Hematopoietic multipotent progenitor cell treated with erythropoietin and hydrocortisone succinate and interleukin-3 and kit ligand, for 6 days (in vitro differentiated cells): ENCODE data around the gene LHPP.
"Not testable (repeated sequence)": the region's sequence is repeated elsewhere in the genome, so short reads cannot be mapped to it uniquely, and the experiment has no call there.

ENCODE experiments used
- DNase-seq: peaks from one replicate; pipeline ENCODE4 v3.0.0-alpha.2; 2015

The LHPP gene

GRCh38 chr10:124576526-124577420, 115.2 kb downstream of the LHPP start:
- DNase-seq = no peak

DNA sequence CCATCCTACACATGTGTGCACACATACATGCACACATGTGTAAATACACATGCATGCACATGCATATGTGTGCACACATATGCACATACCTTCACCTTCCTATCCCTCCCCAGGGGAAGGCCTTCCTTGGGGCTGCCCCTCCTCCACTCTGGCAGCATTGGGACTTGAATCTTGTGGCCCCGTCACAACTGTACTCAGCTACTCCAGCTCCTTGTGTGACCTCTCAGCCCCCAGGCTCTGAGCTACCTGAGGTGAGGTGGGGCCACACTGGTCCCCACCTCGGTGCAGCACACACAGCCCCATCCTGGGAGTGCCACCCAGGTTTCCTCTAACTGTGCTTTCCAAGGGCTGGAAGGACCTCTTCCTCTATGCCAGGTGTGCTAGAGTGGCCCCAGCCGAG, 116.0 kb downstream of the LHPP start:
- DNase-seq = no peak

DNA sequence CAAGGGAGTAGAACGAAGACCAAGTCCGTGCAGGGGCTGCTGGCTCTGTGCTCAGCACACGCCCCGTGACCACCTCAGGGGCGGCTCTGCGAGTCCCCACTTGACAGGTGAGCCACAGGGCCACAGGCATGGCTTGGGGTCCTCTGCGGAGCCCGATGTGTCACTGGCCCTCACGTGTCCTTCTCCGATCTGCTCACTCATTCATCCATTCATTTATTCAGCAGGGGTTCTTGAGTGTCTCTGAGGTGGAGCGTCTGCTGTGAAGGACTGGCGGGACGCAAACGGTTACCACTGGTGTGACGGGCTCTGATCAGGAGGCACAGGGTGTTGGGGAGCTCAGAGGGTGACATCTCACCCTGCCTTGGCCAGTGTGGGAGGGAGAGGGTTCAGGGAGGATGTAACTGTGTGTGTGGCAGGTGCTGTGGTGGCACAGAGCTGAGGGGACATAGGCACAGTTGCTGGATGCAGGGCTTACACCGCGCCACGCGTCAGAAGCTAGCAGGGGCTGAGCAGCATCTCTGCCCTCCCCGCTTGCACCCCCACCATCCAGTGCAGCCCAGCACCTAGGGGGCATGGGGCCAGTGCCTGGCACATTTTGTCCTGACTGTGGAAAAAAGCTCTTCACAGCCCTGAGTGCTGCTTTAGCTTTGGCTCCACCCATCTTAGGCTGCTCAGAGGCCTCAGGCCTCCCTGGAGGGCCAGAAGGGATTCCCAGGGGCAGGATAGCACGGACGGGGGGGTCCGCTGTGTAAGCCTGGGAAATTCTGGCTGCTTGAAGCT, 116.8 kb downstream of the LHPP start:
- DNase-seq = no peak

DNA sequence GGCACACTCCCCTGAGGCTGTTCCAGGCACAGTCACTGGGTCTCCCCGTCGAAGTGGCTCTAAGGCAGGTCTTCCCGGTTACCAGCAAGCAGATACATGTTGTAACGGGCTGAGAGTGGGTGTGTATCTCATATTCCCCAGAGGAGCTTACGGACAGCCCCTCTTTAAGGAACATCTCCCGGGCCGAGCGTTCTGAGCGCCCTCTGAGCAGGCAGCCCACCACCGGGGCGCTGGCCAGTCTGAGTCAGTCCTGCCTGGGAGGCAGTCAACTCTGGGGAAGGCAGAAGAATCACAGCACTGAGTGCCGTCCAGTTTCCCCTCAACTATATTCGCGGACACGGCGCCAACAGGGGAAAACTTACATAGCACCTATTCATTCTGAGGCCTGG, 117.4 kb downstream of the LHPP start:
- DNase-seq = no peak

DNA sequence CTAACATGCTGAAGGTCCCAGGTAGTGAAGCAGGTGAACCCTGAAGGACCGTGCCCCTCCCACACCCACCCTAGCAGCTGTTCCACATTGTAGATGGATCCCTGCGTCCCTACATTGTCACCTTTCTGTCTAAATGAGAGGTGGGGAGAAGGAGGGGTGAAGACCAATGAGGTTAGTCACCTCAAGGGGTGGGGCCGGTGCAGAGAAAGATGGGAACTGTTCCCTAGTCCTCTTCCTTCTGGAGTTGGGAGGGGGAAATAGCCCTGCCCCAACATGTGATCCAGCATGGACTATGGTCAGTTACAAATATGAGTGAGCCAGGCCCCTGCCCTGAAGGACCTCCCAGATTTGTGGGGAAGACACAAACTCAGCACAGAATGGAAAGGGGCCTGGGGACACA, 124.5 kb downstream of the LHPP start:
- no peak for DNase-seq

DNA sequence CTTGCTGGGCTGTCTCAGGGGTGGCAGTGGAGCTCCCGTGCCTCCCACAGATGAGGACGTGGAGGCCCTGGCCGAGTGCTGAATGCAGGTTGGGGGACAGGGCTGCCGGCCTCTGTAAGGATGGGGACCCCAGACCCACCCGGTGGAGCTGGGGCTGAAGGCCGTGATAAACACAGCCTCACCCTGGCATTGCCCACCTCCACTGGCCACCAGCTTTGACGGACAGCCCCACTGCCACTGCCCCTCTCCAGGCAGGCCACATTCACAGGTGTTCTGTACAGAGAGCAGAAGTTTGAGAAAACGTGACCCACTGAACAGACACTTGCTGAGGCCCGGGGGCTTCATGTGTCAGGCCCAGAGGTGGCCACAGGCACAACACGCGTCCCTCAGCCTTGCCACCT, 126.2 kb downstream of the LHPP start:
- DNase-seq = no peak

- not testable (repeated sequence) for DNase-seq
Observed at GRCh38 chr10:124588341-124588735, 126.7 kb downstream of the LHPP start.

- peak; percentile 94 for DNase-seq
Observed at GRCh38 chr10:124588736-124589490, 127.3 kb downstream of the LHPP start.

DNA sequence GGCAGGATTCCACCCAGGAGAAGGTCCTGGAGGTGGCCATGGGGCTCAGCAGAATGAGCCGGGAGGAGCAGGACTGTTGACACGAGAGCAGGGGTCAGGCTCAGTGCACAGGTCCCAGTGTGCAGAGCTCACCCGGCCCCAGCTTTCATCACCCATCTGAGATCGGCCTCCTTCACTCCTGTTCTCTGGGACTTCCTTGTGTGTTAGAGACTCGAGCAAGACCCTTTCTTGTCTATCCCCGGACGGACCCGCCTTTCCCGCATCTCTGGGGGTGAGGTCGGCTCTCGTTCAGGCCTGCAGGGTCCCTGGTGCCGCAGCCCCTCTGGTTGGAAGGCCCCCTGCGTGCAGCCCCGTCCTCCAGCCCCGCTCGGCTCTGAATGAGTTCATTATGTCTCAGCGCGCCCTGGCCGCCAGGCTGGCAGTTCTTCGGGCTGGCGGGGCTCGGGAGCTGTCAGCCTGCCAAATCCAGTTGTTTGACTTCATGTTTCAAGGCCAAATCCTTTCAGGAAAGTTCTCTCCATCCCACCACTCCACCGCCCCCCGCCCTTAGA, 127.9 kb downstream of the LHPP start:
- no peak for DNase-seq

GRCh38 chr10:124590216-124591122, 128.8 kb downstream of the LHPP start:
- DNase-seq = no peak

GRCh38 chr10:124591123-124591495, 129.5 kb downstream of the LHPP start:
- DNase-seq = no peak

- DNase-seq = no peak
Observed at GRCh38 chr10:124592101-124592500, 130.5 kb downstream of the LHPP start.

- DNase-seq = no peak
Observed at GRCh38 chr10:124592736-124593430, 131.3 kb downstream of the LHPP start.

GRCh38 chr10:124593431-124593985, 131.9 kb downstream of the LHPP start:
- no peak for DNase-seq

- no peak for DNase-seq
Observed at GRCh38 chr10:124594240-124594639, 132.6 kb downstream of the LHPP start.

DNA sequence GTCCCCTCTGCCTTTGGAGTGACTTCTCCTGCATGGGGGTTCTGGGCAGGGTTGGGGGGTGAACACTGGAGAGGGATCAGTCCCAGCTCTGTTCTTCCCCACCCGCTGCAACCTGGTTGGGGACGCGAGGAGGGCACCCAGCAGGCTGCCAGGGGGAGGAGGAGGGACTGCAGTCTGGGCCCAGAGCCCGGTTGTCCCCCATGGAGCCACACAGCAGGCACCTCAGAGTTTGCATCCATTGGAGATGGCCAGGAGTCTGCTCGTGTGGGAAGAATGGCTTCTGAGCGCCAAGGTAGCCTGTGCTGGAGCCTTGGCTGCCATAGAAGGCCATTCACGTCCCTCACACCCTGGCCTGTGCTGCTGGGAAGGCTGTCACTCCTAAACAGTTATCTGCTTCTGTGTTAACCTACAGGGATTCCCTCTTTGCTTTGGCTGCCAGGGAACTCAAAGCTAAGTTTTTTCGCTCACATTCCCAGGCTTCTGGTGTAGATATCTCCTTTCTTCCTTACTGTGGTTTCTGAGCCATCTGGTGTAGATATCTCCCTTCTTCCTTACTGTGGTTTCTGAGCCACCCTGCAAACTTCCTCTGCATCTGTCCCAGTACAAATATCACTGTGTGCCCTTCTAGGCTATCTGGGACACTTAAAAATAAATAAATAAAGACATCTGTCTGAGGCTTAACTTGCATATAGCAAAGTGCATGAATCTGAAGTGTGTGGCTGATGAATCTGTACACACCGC, 133.7 kb downstream of the LHPP start:
- DNase-seq = peak; percentile 54

GRCh38 chr10:124596116-124596785, 134.6 kb downstream of the LHPP start:
- DNase-seq = no peak

- no peak for DNase-seq
Observed at GRCh38 chr10:124596962-124597845, 135.6 kb downstream of the LHPP start.

GRCh38 chr10:124597846-124598165, 136.2 kb downstream of the LHPP start:
- DNase-seq = no peak
